CD1c-positive myeloid dendritic cell (primary cell): Measurements from ENCODE around the gene GGPS1.
"Not testable (repeated sequence)": the region's sequence is repeated elsewhere in the genome, so short reads cannot be mapped to it uniquely, and the experiment has no call there.

Source experiments
- DNase-seq: peaks from one replicate; pipeline ENCODE4 v3.0.0-alpha.2; 2016; ENCODE audit errors: extremely low spot score

Gene GGPS1

GRCh38 chr1:235328271-235329138, at the start of gene GGPS1:
TSS of gene GGPS1 (plus strand) at chr1:235328570. CDS start at chr1:235335265, 6,695 bp downstream.
- peak; percentile 100 for DNase-seq

GRCh38 chr1:235278915-235279292, 49.5 kb upstream of the GGPS1 start:
- no peak for DNase-seq

GRCh38 chr1:235279694-235280093, 48.7 kb upstream of the GGPS1 start:
- no peak for DNase-seq

- DNase-seq: no peak
These were observed 47.9 kb upstream of the GGPS1 start for GRCh38 chr1:235280467-235280866.

GRCh38 chr1:235283636-235284035, 44.7 kb upstream of the GGPS1 start:
- not testable (repeated sequence) for DNase-seq

GRCh38 chr1:235284231-235284769, 44.1 kb upstream of the GGPS1 start:
- DNase-seq: no peak

- no peak for DNase-seq
These were observed 41.7 kb upstream of the GGPS1 start for GRCh38 chr1:235286667-235287066.

- no peak for DNase-seq
These were observed 41.0 kb upstream of the GGPS1 start for GRCh38 chr1:235287208-235287882.

GRCh38 chr1:235289859-235290739, 38.3 kb upstream of the GGPS1 start:
- DNase-seq: no peak

GRCh38 chr1:235290740-235291502, 37.4 kb upstream of the GGPS1 start:
- DNase-seq: no peak

- DNase-seq: peak; percentile 13
These were observed 36.7 kb upstream of the GGPS1 start for GRCh38 chr1:235291599-235292091.

- no peak for DNase-seq
These were observed 35.6 kb upstream of the GGPS1 start for GRCh38 chr1:235292790-235293189.

- DNase-seq: no peak
These were observed 34.9 kb upstream of the GGPS1 start for GRCh38 chr1:235293322-235293942.

GRCh38 chr1:235295902-235296350, 32.4 kb upstream of the GGPS1 start:
- no peak for DNase-seq

GRCh38 chr1:235296729-235297128, 31.6 kb upstream of the GGPS1 start:
- DNase-seq: no peak

GRCh38 chr1:235297579-235297978, 30.8 kb upstream of the GGPS1 start:
- DNase-seq: peak; percentile 21

- no peak for DNase-seq
These were observed 29.6 kb upstream of the GGPS1 start for GRCh38 chr1:235298758-235299157.

- DNase-seq: no peak
These were observed 29.1 kb upstream of the GGPS1 start for GRCh38 chr1:235299169-235299858.

GRCh38 chr1:235302143-235302542, 26.2 kb upstream of the GGPS1 start:
- DNase-seq: no peak
